NCI-H526 (cell line): ENCODE data around the gene ETNPPL.
A peak's percentile ranks its signal among the peaks of the same experiment; 100 is the strongest.

Experiments
- DNase-seq, 2 experiments: peaks; one replicate each; lab custom pipeline; 2025; lab: John Stamatoyannopoulos, UW

ETNPPL gene

DNA sequence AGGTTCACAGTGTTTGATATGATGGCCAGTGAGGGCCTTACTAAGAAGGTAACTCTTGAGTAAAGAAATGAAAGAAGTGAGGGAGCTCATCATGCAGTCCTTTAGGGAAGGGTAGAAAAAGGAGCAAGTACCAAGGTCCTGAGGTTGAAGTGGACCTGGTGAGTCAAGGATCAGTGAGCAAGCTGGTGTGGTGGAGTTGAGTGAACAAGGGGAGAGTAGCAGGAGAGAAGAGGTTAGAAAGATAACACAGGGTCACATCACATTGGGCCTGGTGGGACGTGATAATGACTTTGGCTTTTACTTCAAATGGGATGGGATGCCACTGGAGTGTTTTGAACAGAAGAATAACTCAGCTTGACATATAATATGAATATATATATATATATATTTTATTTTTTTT is 67.8 kb downstream of the ETNPPL start:
- no peak for DNase-seq

DNA sequence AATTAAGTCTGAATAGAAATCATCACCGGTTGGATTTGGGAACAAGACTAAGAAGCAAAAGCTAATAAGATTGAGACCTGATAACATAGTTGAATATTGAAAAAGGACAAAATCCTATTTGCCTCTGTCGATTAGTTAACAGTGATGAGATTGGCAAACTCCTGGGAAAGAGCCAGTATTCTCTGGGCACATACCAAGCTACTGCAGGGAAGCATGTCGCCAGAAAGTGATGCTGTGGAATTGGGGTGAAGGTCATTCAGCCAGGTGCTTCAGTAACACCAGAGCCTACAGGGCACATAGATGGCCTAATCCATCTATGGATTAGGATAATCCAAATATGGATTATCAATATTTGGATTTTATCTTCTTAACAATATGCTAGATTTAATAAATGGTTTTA is 68.4 kb downstream of the ETNPPL start:
- DNase-seq: peak in 1 of 2 experiments; percentile 40

DNA sequence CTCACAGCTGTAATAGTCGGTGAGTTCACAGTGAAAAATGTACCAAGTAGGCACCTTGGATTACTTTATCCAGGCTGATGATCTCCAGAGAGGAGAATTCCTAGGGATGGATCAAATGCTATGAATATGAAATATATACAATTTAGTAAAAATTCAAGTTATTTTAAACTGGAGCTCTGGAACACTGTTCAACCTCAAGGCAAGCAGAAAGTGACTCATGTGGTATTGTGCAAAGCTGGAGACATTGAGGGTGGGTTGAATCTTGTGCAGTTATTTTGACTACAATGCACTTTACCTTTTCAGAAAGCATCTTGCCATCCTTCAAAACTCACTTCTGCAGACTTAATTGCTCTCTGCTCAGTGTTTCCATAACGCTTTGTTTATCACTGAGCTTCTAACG is 69.0 kb downstream of the ETNPPL start:
- DNase-seq: no peak

DNA sequence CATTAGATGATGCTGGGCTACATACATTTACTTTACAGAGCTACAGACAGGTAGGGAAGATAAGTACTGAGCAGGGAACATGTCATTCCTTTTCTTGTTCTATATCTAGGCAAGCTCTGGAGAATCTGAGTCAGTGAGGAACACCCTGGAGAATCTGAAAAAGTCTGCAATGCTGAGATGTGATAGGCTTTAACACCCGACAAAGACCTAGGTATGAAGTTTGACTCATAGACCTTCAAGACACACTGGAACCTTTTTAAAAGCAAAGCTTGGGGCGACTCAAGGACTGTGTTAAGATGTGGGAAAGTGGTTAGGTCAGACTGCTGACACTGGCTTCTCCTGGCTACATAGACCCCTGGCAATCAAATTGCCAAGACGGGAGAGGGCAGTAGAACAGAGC is 69.6 kb downstream of the ETNPPL start:
- no peak for DNase-seq
